Heart left ventricle (tissue), 16 donors: Measurements from ENCODE around the gene RAB8A. TPM values are rescaled to one million over a fixed set of nuclear protein-coding genes. Genes with fewer than 3 reads are reported as not detected.
A peak's percentile ranks its signal among the peaks of the same experiment; 100 is the strongest.

Experiments
- ATAC-seq, 4 donors: fragments of 200-7000 bp; cut with Tn5 transposase; one replicate each; pipeline ENCODE4 v1.9.1; 2020 to 2022; ENCODE audit warnings: moderate library complexity in 4 of 4, mild to moderate bottlenecking in 3 of 4, moderate number of reproducible peaks in 1 of 4
- DNase-seq, 5 donors: peaks; one replicate each; pipeline ENCODE4 v3.0.0-alpha.2; 2020
- H3K27ac ChIP-seq, 12 donors: fragments of 200-600 bp; sonication (generic) in 4 of 12; one replicate each; pipeline versions ENCODE4 v1.5.0 to v1.8.0; 2016 to 2022; ENCODE audit warnings: mild to moderate bottlenecking in 2 of 12
- H3K27me3 ChIP-seq, 9 donors: fragments of 200-600 bp; sonication (generic) in 2 of 9; one replicate each; pipeline versions ENCODE4 v1.5.1 to v1.8.0; 2016 to 2022; ENCODE audit warnings: mild to moderate bottlenecking in 3 of 9
- H3K36me3 ChIP-seq, 9 donors: fragments of 200-600 bp; sonication (generic) in 2 of 9; one replicate each; pipeline versions ENCODE4 v1.5.0 to v1.8.0; 2018 to 2022; ENCODE audit warnings: mild to moderate bottlenecking in 2 of 9
- H3K4me1 ChIP-seq, 12 donors: fragments of 200-600 bp; sonication (generic) in 4 of 12; one replicate each; pipeline versions ENCODE4 v1.5.0 to v1.8.0; 2016 to 2022; ENCODE audit warnings: mild to moderate bottlenecking in 3 of 12
- H3K4me3 ChIP-seq, 12 donors: fragments of 200-600 bp; sonication (generic) in 4 of 12; one replicate each; pipeline versions ENCODE4 v1.5.0 to v1.8.0; 2017 to 2022; ENCODE audit warnings: mild to moderate bottlenecking in 9 of 12, moderate library complexity in 4 of 12
- H3K9me3 ChIP-seq, 12 donors: fragments of 200-600 bp; sonication (generic) in 4 of 12; one replicate each; pipeline versions ENCODE4 v1.5.0 to v1.8.0; 2016 to 2022; ENCODE audit warnings: mild to moderate bottlenecking in 1 of 12
- POLR2A ChIP-seq, 2 donors: fragments of 450-650 bp; IDR thresholded peaks; one replicate each; pipeline ENCODE4 v1.6.1; 2017; ENCODE audit warnings: antibody characterized with exemption in 2 of 2, mild to moderate bottlenecking in 2 of 2, moderate library complexity in 2 of 2
- WGBS, 4 donors: extraction: QIAGEN DNeasy Blood & Tissue Kit in 2 of 4; methylation state at CpG; one replicate each; pipeline versions ENCODE4 v1.1.5 to v1.1.7; 2013 to 2018; 5-methylcytosine and 5-hydroxymethylcytosine counted together
- intact Hi-C, 10 donors: fragments of 100-400 bp; cut with DNase I; formaldehyde crosslinking; loops; one replicate each; pipeline versions ENCODE4 v1.11.1 to v1.14.2; 2022
- polyA plus RNA-seq, 2 donors: library from polyadenylated mRNA; stranded (reverse); fragments of 200-250 nt; gene quantifications; one replicate each; pipeline ENCODE4 v1.2.3, GENCODE V29; 2013
- total RNA-seq, 9 donors: library from RNA; depleted of rRNA in 2 of 9; stranded (reverse); fragments of >200 nt in 2 of 9; fragmentation: NEBNext Ultra II Directional in 3 of 9; extraction: Animal tissue kit (Norgen Biotek cat#: 25700) in 3 of 9; gene quantifications; one replicate each; pipeline versions ENCODE4 v1.1.0 to v1.2.4, GENCODE V29; 2016 to 2023
- TF ChIP-seq, protein P1 (sequence below), 12 donors: fragments of 200-600 bp; sonication (generic) in 4 of 12; IDR thresholded peaks; one replicate each; pipeline versions ENCODE4 v1.5.0 to v1.8.0; 2018 to 2022; ENCODE audit warnings: antibody characterized with exemption in 12 of 12, mild to moderate bottlenecking in 5 of 12
- donor health status: ischemic (EF 13 %, LVEDD 7.1; RV severe dilation, severe dysfunction).
- donor health status: healthy with polysubstance abuse.
- donor health status: DM: no; HTN: yes; CAD: no.
- donor health status: DM: no; HTN: no; CAD: no.
- donor health status: ischemic (EF 25% LVEDD 6.9; RV normal size, moderate dysfunction).
- donor health status: ischemic (EF 25% LVEDD 5.7; RV mildly dilated, moderate dysfunction).
- donor health status: healthy.
- donor health status: DM: yes; HTN: yes; CAD: no.
- donor health status: ischemic (EF 35%, LVEDD 5.7; RV mildly dilated, moderate dysfunction).
- donor health status: nonischemic (EF 11% LVEDD 7.7; RV severe dilation, severe dysfunction).
- donor health status: DM: yes; HTN: yes; CAD: no.
- donor health status: PGD.
- donor health status: ischemic (EF 29% LVEDD 5.4; RV normal size, mild dysfunction).
- donor health status: nonischemic (EF 23%, LVEDD 6.1; RV moderate dilation, normal function).

The RAB8A gene
- total and polyA plus RNA-seq, 11 donors = 7.8 to 53.7 (median 23.7) TPM

GRCh38 chr19:16142032-16142580 is 30.4 kb downstream of the RAB8A start:
- H3K36me3 ChIP-seq = no peaks in the 10 kb centered on the region
- DNase-seq = no peak
- intact Hi-C loops = no loop called here
- H3K9me3 ChIP-seq = no peaks in the 10 kb centered on the region
- 83 to 87% (median 85%) methylated on average over 9 of the region's 9 CpGs for WGBS, 4 donors
- TF ChIP-seq POLR2A (IDR thresholded peaks at IDR 0.05) = no peak
- TF ChIP-seq, protein P1, sequence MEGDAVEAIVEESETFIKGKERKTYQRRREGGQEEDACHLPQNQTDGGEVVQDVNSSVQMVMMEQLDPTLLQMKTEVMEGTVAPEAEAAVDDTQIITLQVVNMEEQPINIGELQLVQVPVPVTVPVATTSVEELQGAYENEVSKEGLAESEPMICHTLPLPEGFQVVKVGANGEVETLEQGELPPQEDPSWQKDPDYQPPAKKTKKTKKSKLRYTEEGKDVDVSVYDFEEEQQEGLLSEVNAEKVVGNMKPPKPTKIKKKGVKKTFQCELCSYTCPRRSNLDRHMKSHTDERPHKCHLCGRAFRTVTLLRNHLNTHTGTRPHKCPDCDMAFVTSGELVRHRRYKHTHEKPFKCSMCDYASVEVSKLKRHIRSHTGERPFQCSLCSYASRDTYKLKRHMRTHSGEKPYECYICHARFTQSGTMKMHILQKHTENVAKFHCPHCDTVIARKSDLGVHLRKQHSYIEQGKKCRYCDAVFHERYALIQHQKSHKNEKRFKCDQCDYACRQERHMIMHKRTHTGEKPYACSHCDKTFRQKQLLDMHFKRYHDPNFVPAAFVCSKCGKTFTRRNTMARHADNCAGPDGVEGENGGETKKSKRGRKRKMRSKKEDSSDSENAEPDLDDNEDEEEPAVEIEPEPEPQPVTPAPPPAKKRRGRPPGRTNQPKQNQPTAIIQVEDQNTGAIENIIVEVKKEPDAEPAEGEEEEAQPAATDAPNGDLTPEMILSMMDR (IDR thresholded peaks at IDR 0.05) = no peak
- peaks cover 0 to 52% (median 0%) of the 10 kb centered on the region in 12 donors for H3K4me1 ChIP-seq
- peak overlapping the region in 1 of 12 donors; percentile 53 for H3K27ac ChIP-seq
- no peak for ATAC-seq
- no peak overlapping the region for H3K4me3 ChIP-seq
- peaks cover 0 to 18% (median 0%) of the 10 kb centered on the region in 9 donors for H3K27me3 ChIP-seq

- peaks cover 0 to 62% (median 0%) of the 10 kb centered on the region in 12 donors for H3K4me1 ChIP-seq
- ATAC-seq (peak in 3 of 4 donors; percentile 24 to 68 (median 66)), DNase-seq (peak; percentile 28 to 77 (median 47))
- peaks cover 0 to 18% (median 0%) of the 10 kb centered on the region in 9 donors for H3K27me3 ChIP-seq
- intact Hi-C loops = no loop called here
- H3K27ac ChIP-seq = peak within 1 kb of the TSS in 1 of 12 donors; percentile 53
- H3K9me3 ChIP-seq = no peaks in the 10 kb centered on the region
- peak within 1 kb of the TSS in 3 of 12 donors; percentile 19 to 52 (median 31) for H3K4me3 ChIP-seq
- 37 to 44% (median 43%) methylated on average over 10 to 13 of the region's 13 CpGs for WGBS, 4 donors
- H3K36me3 ChIP-seq = no peaks in the 10 kb centered on the region
- TF ChIP-seq POLR2A (IDR thresholded peaks at IDR 0.05) = no peak
- TF ChIP-seq, protein P1 (IDR thresholded peaks at IDR 0.05) = no peak
These were observed 31.9 kb downstream of the RAB8A start, which contains the start of gene HSH2D for GRCh38 chr19:16143399-16144215. Gene HSH2D (plus strand): TSS chr19:16143685. CDS start chr19:16148751, 5,066 bp downstream.

DNA sequence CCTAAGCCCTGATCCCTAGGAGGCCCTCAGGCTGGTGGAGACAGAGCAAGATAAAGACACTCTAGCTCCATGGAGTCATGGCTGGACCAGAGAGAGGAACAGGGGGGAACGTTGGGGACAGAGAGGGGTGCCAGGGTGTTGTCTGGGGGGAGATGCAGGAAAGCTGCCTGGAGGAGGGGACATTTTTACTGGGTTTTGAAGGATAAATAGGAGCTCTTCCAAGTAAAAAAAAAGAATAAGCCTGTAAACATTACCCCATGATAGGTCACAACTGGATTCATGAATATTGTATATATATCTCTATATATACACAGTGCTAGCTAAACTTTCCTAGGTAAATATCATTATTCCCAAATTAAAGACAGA is 32.5 kb downstream of the RAB8A start:
- ATAC-seq = no peak
- H3K27me3 ChIP-seq = peaks cover 0 to 18% (median 0%) of the 10 kb centered on the region in 9 donors
- no peaks in the 10 kb centered on the region for H3K9me3 ChIP-seq
- intact Hi-C loops = no loop called here
- no peaks in the 10 kb centered on the region for H3K36me3 ChIP-seq
- WGBS, 4 donors = 56 to 77% (median 69%) methylated on average over 1 of the region's 1 CpG
- DNase-seq = no peak
- H3K4me1 ChIP-seq = peaks cover 0 to 68% (median 0%) of the 10 kb centered on the region in 12 donors
- peak overlapping the region in 3 of 12 donors; percentile 19 to 52 (median 31) for H3K4me3 ChIP-seq
- TF ChIP-seq, protein P1 (IDR thresholded peaks at IDR 0.05) = no peak
- no peak for TF ChIP-seq POLR2A (IDR thresholded peaks at IDR 0.05)
- peak overlapping the region in 1 of 12 donors; percentile 53 for H3K27ac ChIP-seq

GRCh38 chr19:16146112-16146511 is 34.4 kb downstream of the RAB8A start:
- WGBS, 4 donors = 66 to 76% (median 73%) methylated on average over 5 of the region's 5 CpGs
- DNase-seq (no peak), ATAC-seq (no peak)
- H3K4me1 ChIP-seq = peaks cover 0 to 70% (median 0%) of the 10 kb centered on the region in 12 donors
- intact Hi-C loops = no loop called here
- H3K27ac ChIP-seq = no peak overlapping the region
- peaks cover 0 to 18% (median 0%) of the 10 kb centered on the region in 9 donors for H3K27me3 ChIP-seq
- TF ChIP-seq, protein P1 (IDR thresholded peaks at IDR 0.05) = no peak
- no peak for TF ChIP-seq POLR2A (IDR thresholded peaks at IDR 0.05)
- H3K36me3 ChIP-seq = no peaks in the 10 kb centered on the region
- no peak overlapping the region for H3K4me3 ChIP-seq
- no peaks in the 10 kb centered on the region for H3K9me3 ChIP-seq
